Panc1 (cell line): ENCODE measurements around the gene FADD. TPM values are rescaled to one million over a fixed set of nuclear protein-coding genes. Genes with fewer than 3 reads are reported as not detected.

Source experiments
- ATAC-seq: fragments of 200-7000 bp; cut with Tn5 transposase; 2 replicates; pipeline ENCODE4 v1.9.1; 2020; ENCODE audit warnings: mild to moderate bottlenecking, moderate library complexity
- BruUV-seq: library from RNA; stranded (reverse); fragments of 400-500 nt; replicated peaks from 2 replicates; lab custom pipeline; 2021; lab: Mats Ljungman, UMichigan
- CTCF ChIA-PET: fragments of 300-600 bp; sonication (Branson Sonifier 250); formaldehyde crosslinking; loops from one replicate; lab custom pipeline; 2022; ENCODE audit warnings: antibody characterized with exemption; lab: Charles Lee
- POLR2A ChIA-PET: fragments of 300-600 bp; sonication (Branson Sonifier 250); formaldehyde crosslinking; loops from one replicate; lab custom pipeline; 2022; ENCODE audit warnings: antibody characterized with exemption; lab: Charles Lee
- DNase-seq: peaks from one replicate; pipeline ENCODE4 v3.0.0-alpha.2; 2010; ENCODE audit warnings: low read depth, low spot score
- H3K27ac ChIP-seq: 2 replicates; pipeline ENCODE4 v1.5.1; 2011; ENCODE audit warnings: mild to moderate bottlenecking, low read length, inconsistent platforms
- H3K27me3 ChIP-seq: fragments of 200-500 bp; sonication (Bioruptor generic); 2 replicates; pipeline ENCODE4 v1.6.0; 2014; ENCODE audit warnings: low read length, inconsistent platforms; ENCODE audit not compliant: control insufficient read depth, insufficient read depth
- H3K36me3 ChIP-seq: fragments of 200-500 bp; sonication (Bioruptor generic); 2 replicates; pipeline ENCODE4 v1.5.1; 2014; ENCODE audit warnings: inconsistent platforms, mild to moderate bottlenecking, low read length, moderate library complexity; ENCODE audit not compliant: control insufficient read depth, insufficient read depth
- H3K4me1 ChIP-seq: 2 replicates; pipeline ENCODE4 v1.5.1; 2011; ENCODE audit warnings: inconsistent platforms, mild to moderate bottlenecking, low read length, moderate library complexity; ENCODE audit not compliant: control insufficient read depth, insufficient read depth
- H3K4me3 ChIP-seq, 2 experiments: 2 replicates each; pipeline ENCODE4 v1.5.1; 2011 to 2012; ENCODE audit warnings: low read depth in 2 of 2, low read length in 2 of 2, mild to moderate bottlenecking in 2 of 2, inconsistent platforms in 1 of 2, moderate library complexity in 1 of 2
- H3K9me3 ChIP-seq: fragments of 200-500 bp; sonication (Bioruptor generic); 2 replicates; pipeline ENCODE4 v1.5.1; 2014; ENCODE audit warnings: low read depth, mild to moderate bottlenecking, inconsistent platforms, low read length, moderate library complexity; ENCODE audit not compliant: control insufficient read depth, insufficient read depth
- POLR2AphosphoS5 ChIP-seq: IDR thresholded peaks from 2 replicates; pipeline ENCODE4 v1.6.1; 2012; ENCODE audit warnings: mild to moderate bottlenecking, low read depth, low read length, moderate library complexity
- SIN3A ChIP-seq: IDR thresholded peaks from 2 replicates; pipeline ENCODE4 v1.6.1; 2012; ENCODE audit warnings: low read depth, mild to moderate bottlenecking, low read length, moderate library complexity, borderline replicate concordance; ENCODE audit not compliant: insufficient read depth
- TCF7L2 ChIP-seq: IDR thresholded peaks from 2 replicates; pipeline ENCODE4 v1.6.1; 2011; ENCODE audit warnings: mild to moderate bottlenecking, low read depth, low read length, inconsistent platforms
- in situ Hi-C: cut with HindIII; loops from 2 replicates; pipeline ENCODE4 v1.10.0; 2016; ENCODE audit warnings: low sequenced_read_pairs, low pct_unique_long_range_greater_than_20kb
- intact Hi-C: fragments of 100-400 bp; cut with micrococcal nuclease; formaldehyde crosslinking; loops from one replicate; pipeline ENCODE4 v1.10.0; 2022; ENCODE audit not compliant: unreplicated experiment
- total RNA-seq: library from RNA; stranded (reverse); gene quantifications from one replicate; pipeline ENCODE4 v1.2.1, GENCODE V29; 2021; ENCODE audit not compliant: unreplicated experiment
- TF ChIP-seq, protein P1 (sequence below): fragments of 450-650 bp; IDR thresholded peaks from 2 replicates; pipeline ENCODE4 v1.5.1; 2017; ENCODE audit warnings: mild to moderate bottlenecking
- TF ChIP-seq, protein P2 (sequence below), 2 experiments: IDR thresholded peaks; 2 replicates each; pipeline ENCODE4 v1.6.1; 2011 to 2012; ENCODE audit warnings: low read depth in 2 of 2, control low read depth in 1 of 2, low read length in 1 of 2, mild to moderate bottlenecking in 1 of 2, moderate library complexity in 1 of 2; ENCODE audit not compliant: insufficient read depth in 1 of 2

Gene FADD
- total RNA-seq, 1 experiment from 2014 or later = 47.3 TPM

DNA sequence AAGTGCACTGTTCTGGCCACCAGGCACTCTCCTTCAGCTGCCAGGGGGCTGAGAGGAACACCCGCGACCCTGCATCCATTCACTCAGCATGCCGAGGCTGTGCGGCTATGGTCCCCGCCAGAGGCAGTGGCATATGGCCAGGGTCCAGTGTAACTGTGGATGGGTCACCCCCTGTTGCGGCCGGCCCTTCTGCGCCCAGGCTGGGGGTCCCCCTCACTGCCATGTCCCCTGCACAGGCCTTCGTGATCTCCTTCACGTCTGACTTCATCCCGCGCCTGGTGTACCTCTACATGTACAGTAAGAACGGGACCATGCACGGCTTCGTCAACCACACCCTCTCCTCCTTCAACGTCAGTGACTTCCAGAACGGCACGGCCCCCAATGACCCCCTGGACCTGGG lies 20.8 kb upstream of the FADD start:
- in situ Hi-C loops (loop anchor here (10.0 to 25.0 kb wide), 2 partner anchors 77 to 220 kb away; no protein-coding TSS in a partner anchor), intact Hi-C loops (no loop called here)
- TF ChIP-seq SIN3A = no peak
- TF ChIP-seq TCF7L2 = no peak
- TF ChIP-seq, protein P1, sequence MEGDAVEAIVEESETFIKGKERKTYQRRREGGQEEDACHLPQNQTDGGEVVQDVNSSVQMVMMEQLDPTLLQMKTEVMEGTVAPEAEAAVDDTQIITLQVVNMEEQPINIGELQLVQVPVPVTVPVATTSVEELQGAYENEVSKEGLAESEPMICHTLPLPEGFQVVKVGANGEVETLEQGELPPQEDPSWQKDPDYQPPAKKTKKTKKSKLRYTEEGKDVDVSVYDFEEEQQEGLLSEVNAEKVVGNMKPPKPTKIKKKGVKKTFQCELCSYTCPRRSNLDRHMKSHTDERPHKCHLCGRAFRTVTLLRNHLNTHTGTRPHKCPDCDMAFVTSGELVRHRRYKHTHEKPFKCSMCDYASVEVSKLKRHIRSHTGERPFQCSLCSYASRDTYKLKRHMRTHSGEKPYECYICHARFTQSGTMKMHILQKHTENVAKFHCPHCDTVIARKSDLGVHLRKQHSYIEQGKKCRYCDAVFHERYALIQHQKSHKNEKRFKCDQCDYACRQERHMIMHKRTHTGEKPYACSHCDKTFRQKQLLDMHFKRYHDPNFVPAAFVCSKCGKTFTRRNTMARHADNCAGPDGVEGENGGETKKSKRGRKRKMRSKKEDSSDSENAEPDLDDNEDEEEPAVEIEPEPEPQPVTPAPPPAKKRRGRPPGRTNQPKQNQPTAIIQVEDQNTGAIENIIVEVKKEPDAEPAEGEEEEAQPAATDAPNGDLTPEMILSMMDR = no peak
- no peak for TF ChIP-seq POLR2AphosphoS5
- TF ChIP-seq, protein P2, sequence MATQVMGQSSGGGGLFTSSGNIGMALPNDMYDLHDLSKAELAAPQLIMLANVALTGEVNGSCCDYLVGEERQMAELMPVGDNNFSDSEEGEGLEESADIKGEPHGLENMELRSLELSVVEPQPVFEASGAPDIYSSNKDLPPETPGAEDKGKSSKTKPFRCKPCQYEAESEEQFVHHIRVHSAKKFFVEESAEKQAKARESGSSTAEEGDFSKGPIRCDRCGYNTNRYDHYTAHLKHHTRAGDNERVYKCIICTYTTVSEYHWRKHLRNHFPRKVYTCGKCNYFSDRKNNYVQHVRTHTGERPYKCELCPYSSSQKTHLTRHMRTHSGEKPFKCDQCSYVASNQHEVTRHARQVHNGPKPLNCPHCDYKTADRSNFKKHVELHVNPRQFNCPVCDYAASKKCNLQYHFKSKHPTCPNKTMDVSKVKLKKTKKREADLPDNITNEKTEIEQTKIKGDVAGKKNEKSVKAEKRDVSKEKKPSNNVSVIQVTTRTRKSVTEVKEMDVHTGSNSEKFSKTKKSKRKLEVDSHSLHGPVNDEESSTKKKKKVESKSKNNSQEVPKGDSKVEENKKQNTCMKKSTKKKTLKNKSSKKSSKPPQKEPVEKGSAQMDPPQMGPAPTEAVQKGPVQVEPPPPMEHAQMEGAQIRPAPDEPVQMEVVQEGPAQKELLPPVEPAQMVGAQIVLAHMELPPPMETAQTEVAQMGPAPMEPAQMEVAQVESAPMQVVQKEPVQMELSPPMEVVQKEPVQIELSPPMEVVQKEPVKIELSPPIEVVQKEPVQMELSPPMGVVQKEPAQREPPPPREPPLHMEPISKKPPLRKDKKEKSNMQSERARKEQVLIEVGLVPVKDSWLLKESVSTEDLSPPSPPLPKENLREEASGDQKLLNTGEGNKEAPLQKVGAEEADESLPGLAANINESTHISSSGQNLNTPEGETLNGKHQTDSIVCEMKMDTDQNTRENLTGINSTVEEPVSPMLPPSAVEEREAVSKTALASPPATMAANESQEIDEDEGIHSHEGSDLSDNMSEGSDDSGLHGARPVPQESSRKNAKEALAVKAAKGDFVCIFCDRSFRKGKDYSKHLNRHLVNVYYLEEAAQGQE (IDR thresholded peaks at IDR 0.05; ENCODE audit: insufficient read depth in 1 of 2, low read depth in 2 of 2, low read length in 1 of 2) = no peak
- H3K4me1 ChIP-seq = no peaks in the 10 kb centered on the region
- DNase-seq = no peak
- no peak overlapping the region for H3K4me3 ChIP-seq
- POLR2A ChIA-PET = no interaction called here
- CTCF ChIA-PET = no interaction called here
- no peak overlapping the region for H3K27ac ChIP-seq
- no peaks in the 10 kb centered on the region for H3K36me3 ChIP-seq
- no peaks in the 10 kb centered on the region for H3K27me3 ChIP-seq
- H3K9me3 ChIP-seq = no peaks in the 10 kb centered on the region
- ATAC-seq = no peak
- no TSS peak for BruUV-seq

DNA sequence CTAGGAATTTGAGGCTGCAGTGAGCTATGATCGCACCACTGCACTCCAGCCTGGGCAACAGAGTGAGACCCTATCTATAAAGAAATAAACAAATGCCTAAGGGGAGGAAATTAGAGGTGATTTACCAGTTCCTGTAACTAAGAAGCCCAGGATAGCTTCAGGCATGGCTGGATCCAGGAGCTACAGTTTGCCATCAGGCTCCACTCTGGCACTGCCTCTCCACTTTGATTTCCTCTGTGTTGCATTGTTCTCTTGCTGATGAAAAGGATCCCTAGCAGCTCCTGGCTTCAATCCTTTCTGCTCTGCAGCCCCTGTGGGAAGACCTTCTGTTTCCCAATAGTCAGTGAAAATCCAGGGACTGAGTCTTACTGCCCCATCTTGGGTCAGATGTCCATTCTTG lies 20.1 kb upstream of the FADD start:
- Histone ChIP-seq H3K4me3 (no peak overlapping the region), H3K4me1 (no peaks in the 10 kb centered on the region), H3K9me3 (no peaks in the 10 kb centered on the region), H3K27ac (no peak overlapping the region), H3K27me3 (no peaks in the 10 kb centered on the region), H3K36me3 (no peaks in the 10 kb centered on the region)
- in situ Hi-C loops = loop anchor here (10.0 to 25.0 kb wide), 2 partner anchors 78 to 221 kb away; no protein-coding TSS in a partner anchor
- intact Hi-C loops = no loop called here
- CTCF ChIA-PET = interaction anchor here (0.5 kb wide), 1 partner anchor 647 kb away, joined by 4 read pairs; no protein-coding TSS in a partner anchor
- no TSS peak for BruUV-seq
- no peak for TF ChIP-seq SIN3A
- TF ChIP-seq POLR2AphosphoS5 = no peak
- TF ChIP-seq, protein P1 = no peak
- TF ChIP-seq TCF7L2 = no peak
- TF ChIP-seq, protein P2 (IDR thresholded peaks at IDR 0.05; ENCODE audit: insufficient read depth in 1 of 2, low read depth in 2 of 2, low read length in 1 of 2) = no peak
- ATAC-seq (no peak), DNase-seq (no peak)
- POLR2A ChIA-PET = no interaction called here
